GM12874 (cell line): ENCODE results near the gene ENOPH1.

Experiments
- CTCF ChIP-seq: IDR thresholded peaks from 2 replicates; pipeline ENCODE4 v1.5.1; 2011; ENCODE audit warnings: low read depth, mild to moderate bottlenecking, control low read depth, low read length, moderate library complexity; ENCODE audit not compliant: insufficient read depth

Gene ENOPH1

GRCh38 chr4:82437285-82438005, 7.1 kb downstream of the ENOPH1 start:
- TF ChIP-seq CTCF: no peak

- TF ChIP-seq CTCF: no peak
Observed at GRCh38 chr4:82439088-82439487, 8.7 kb downstream of the ENOPH1 start.

- no peak for TF ChIP-seq CTCF
Observed at GRCh38 chr4:82447886-82448285, 17.5 kb downstream of the ENOPH1 start.

GRCh38 chr4:82450966-82451755, 20.8 kb downstream of the ENOPH1 start:
- no peak for TF ChIP-seq CTCF

GRCh38 chr4:82452026-82452425, 21.6 kb downstream of the ENOPH1 start:
- TF ChIP-seq CTCF: no peak

GRCh38 chr4:82457266-82457665, 26.9 kb downstream of the ENOPH1 start:
- TF ChIP-seq CTCF: no peak

GRCh38 chr4:82458729-82459128, 28.3 kb downstream of the ENOPH1 start:
- TF ChIP-seq CTCF: no peak
